Parathyroid adenoma (tissue), 2 donors: Measurements from ENCODE around the gene LPCAT1.
"Not testable (repeated sequence)": the region's sequence is repeated elsewhere in the genome, so short reads cannot be mapped to it uniquely, and the experiment has no call there.

Source experiments
- H2AFZ ChIP-seq: fragments of 300-600 bp; sonication (generic); one replicate; pipeline ENCODE4 v1.7.0; 2017; ENCODE audit warnings: antibody characterized with exemption, mild to moderate bottlenecking
- H3K27ac ChIP-seq: fragments of 300-600 bp; sonication (generic); one replicate; pipeline ENCODE4 v1.7.0; 2017
- H3K27me3 ChIP-seq: fragments of 300-600 bp; sonication (generic); one replicate; pipeline ENCODE4 v1.7.0; 2017; ENCODE audit warnings: low read length; ENCODE audit not compliant: control insufficient read depth, insufficient read depth
- H3K36me3 ChIP-seq: fragments of 300-600 bp; sonication (generic); one replicate; pipeline ENCODE4 v1.7.0; 2017; ENCODE audit warnings: low read length; ENCODE audit not compliant: control insufficient read depth, insufficient read depth
- H3K4me1 ChIP-seq: fragments of 300-600 bp; sonication (generic); one replicate; pipeline ENCODE4 v1.7.0; 2017; ENCODE audit warnings: control low read depth
- H3K4me2 ChIP-seq: fragments of 300-600 bp; sonication (generic); one replicate; pipeline ENCODE4 v1.7.0; 2017; ENCODE audit warnings: low read length
- H3K4me3 ChIP-seq: fragments of 300-600 bp; sonication (generic); one replicate; pipeline ENCODE4 v1.7.0; 2017; ENCODE audit warnings: low read depth, low read length
- H3K79me2 ChIP-seq: fragments of 300-600 bp; sonication (generic); one replicate; pipeline ENCODE4 v1.7.0; 2017; ENCODE audit warnings: control low read depth
- H3K9ac ChIP-seq: fragments of 300-600 bp; sonication (generic); one replicate; pipeline ENCODE4 v1.7.0; 2017; ENCODE audit warnings: mild to moderate bottlenecking
- H3K9me3 ChIP-seq: fragments of 300-600 bp; sonication (generic); one replicate; pipeline ENCODE4 v1.7.0; 2017; ENCODE audit warnings: low read length; ENCODE audit not compliant: control insufficient read depth
- CTCF ChIP-seq: fragments of 300-600 bp; sonication (generic); IDR thresholded peaks from one replicate; pipeline ENCODE4 v1.7.0; 2017; ENCODE audit warnings: antibody characterized with exemption, mild to moderate bottlenecking
- donor health status: primary hyperparathyroidism.

The LPCAT1 gene

GRCh38 chr5:1428107-1428506 lies 95.7 kb downstream of the LPCAT1 start:
- H3K79me2 ChIP-seq: no peaks in the 10 kb centered on the region
- H3K9me3 ChIP-seq: no peaks in the 10 kb centered on the region

GRCh38 chr5:1424716-1425115 lies 99.0 kb downstream of the LPCAT1 start:
- TF ChIP-seq CTCF: no peak
- no peaks in the 10 kb centered on the region for H3K9me3 ChIP-seq

More at GRCh38 chr5:1428107-1428506, 95.7 kb downstream of the LPCAT1 start:
- TF ChIP-seq CTCF: no peak
- no peak overlapping the region for H3K27ac ChIP-seq
- H3K9ac ChIP-seq: no peak overlapping the region
- no peaks in the 10 kb centered on the region for H3K4me1 ChIP-seq
- H3K27me3 ChIP-seq: no peaks in the 10 kb centered on the region
- H3K4me2 ChIP-seq: no peak overlapping the region
- no peak overlapping the region for H2AFZ ChIP-seq
- H3K4me3 ChIP-seq: no peak overlapping the region
- H3K36me3 ChIP-seq: no peaks in the 10 kb centered on the region

GRCh38 chr5:1423901-1424603 lies 99.7 kb downstream of the LPCAT1 start:
- Histone ChIP-seq H3K4me1 (peaks cover 8% of the 10 kb centered on the region), H3K4me3 (no peak overlapping the region), H3K9ac (no peak overlapping the region), H2AFZ (no peak overlapping the region), H3K79me2 (no peaks in the 10 kb centered on the region), H3K9me3 (no peaks in the 10 kb centered on the region), H3K27ac (no peak overlapping the region), H3K4me2 (no peak overlapping the region), H3K36me3 (no peaks in the 10 kb centered on the region), H3K27me3 (no peaks in the 10 kb centered on the region)
- TF ChIP-seq CTCF: no peak

More at GRCh38 chr5:1424716-1425115, 99.0 kb downstream of the LPCAT1 start:
- peaks cover 8% of the 10 kb centered on the region for H3K4me1 ChIP-seq
- H3K4me3 ChIP-seq: no peak overlapping the region
- H3K4me2 ChIP-seq: no peak overlapping the region
- H3K27ac ChIP-seq: no peak overlapping the region
- H3K9ac ChIP-seq: no peak overlapping the region
- H2AFZ ChIP-seq: no peak overlapping the region
- H3K27me3 ChIP-seq: no peaks in the 10 kb centered on the region
- no peaks in the 10 kb centered on the region for H3K36me3 ChIP-seq
- H3K79me2 ChIP-seq: no peaks in the 10 kb centered on the region

GRCh38 chr5:1422522-1422921 lies 101.2 kb downstream of the LPCAT1 start:
- not testable (repeated sequence) for H3K27ac ChIP-seq

GRCh38 chr5:1421521-1422341 lies 102.0 kb downstream of the LPCAT1 start:
- H3K4me2 ChIP-seq: no peak overlapping the region
- H3K9me3 ChIP-seq: no peaks in the 10 kb centered on the region
- no peak for TF ChIP-seq CTCF
- no peaks in the 10 kb centered on the region for H3K27me3 ChIP-seq
- H3K27ac ChIP-seq: no peak overlapping the region
- peaks cover 8% of the 10 kb centered on the region for H3K4me1 ChIP-seq
- no peak overlapping the region for H3K4me3 ChIP-seq
- H3K36me3 ChIP-seq: no peaks in the 10 kb centered on the region
- no peak overlapping the region for H3K9ac ChIP-seq
- H2AFZ ChIP-seq: no peak overlapping the region
- no peaks in the 10 kb centered on the region for H3K79me2 ChIP-seq

More at GRCh38 chr5:1422522-1422921, 101.2 kb downstream of the LPCAT1 start:
- not testable (repeated sequence) for H3K9me3 ChIP-seq, H3K9ac ChIP-seq, H2AFZ ChIP-seq, H3K36me3 ChIP-seq, H3K79me2 ChIP-seq, H3K27me3 ChIP-seq, H3K4me3 ChIP-seq, H3K4me1 ChIP-seq, H3K4me2 ChIP-seq
